Skeletal muscle satellite cell (primary cell): ENCODE data around the gene FBXO47.

Source experiments
- H3K27me3 ChIP-seq: 2 replicates; pipeline ENCODE4 v1.7.0; 2013; ENCODE audit warnings: low read length; ENCODE audit not compliant: control insufficient read depth, insufficient read depth
- H3K36me3 ChIP-seq: 2 replicates; pipeline ENCODE4 v1.7.0; 2013; ENCODE audit warnings: mild to moderate bottlenecking, control low read depth, low read length; ENCODE audit not compliant: insufficient read depth
- H3K4me1 ChIP-seq: 2 replicates; pipeline ENCODE4 v1.7.0; 2013; ENCODE audit warnings: low read length; ENCODE audit not compliant: control insufficient read depth, insufficient read depth
- H3K4me2 ChIP-seq: 2 replicates; pipeline ENCODE4 v1.7.0; 2013; ENCODE audit warnings: mild to moderate bottlenecking, low read length
- H3K4me3 ChIP-seq: 2 replicates; pipeline ENCODE4 v1.7.0; 2013; ENCODE audit warnings: low read length
- H3K9ac ChIP-seq: 2 replicates; pipeline ENCODE4 v1.7.0; 2013; ENCODE audit warnings: mild to moderate bottlenecking, low read depth, low read length, moderate library complexity
- H3K9me3 ChIP-seq: replicated peaks from 2 replicates; pipeline ENCODE4 v1.7.0; 2013; ENCODE audit warnings: mild to moderate bottlenecking, control low read depth, low read length

Gene FBXO47

GRCh38 chr17:38907930-38908675, 59.1 kb downstream of the FBXO47 start:
- peaks cover 53% of the 10 kb centered on the region for H3K4me1 ChIP-seq
- no peaks in the 10 kb centered on the region for H3K9me3 ChIP-seq
- no peak overlapping the region for H3K9ac ChIP-seq
- no peaks in the 10 kb centered on the region for H3K27me3 ChIP-seq
- H3K36me3 ChIP-seq = peaks cover 90% of the 10 kb centered on the region
- no peak overlapping the region for H3K4me3 ChIP-seq
- no peak overlapping the region for H3K4me2 ChIP-seq

- Histone ChIP-seq H3K9me3 (no peaks in the 10 kb centered on the region), H3K9ac (peak overlapping the region; percentile 18), H3K4me2 (peak overlapping the region; percentile 28), H3K4me3 (no peak overlapping the region), H3K4me1 (peaks cover 53% of the 10 kb centered on the region), H3K36me3 (peaks cover 85% of the 10 kb centered on the region), H3K27me3 (no peaks in the 10 kb centered on the region)
Measured at GRCh38 chr17:38906460-38907228, 60.6 kb downstream of the FBXO47 start.

- Histone ChIP-seq H3K4me2 (no peak overlapping the region), H3K9me3 (no peaks in the 10 kb centered on the region), H3K36me3 (peaks cover 80% of the 10 kb centered on the region), H3K4me3 (no peak overlapping the region), H3K27me3 (no peaks in the 10 kb centered on the region), H3K4me1 (peaks cover 61% of the 10 kb centered on the region), H3K9ac (no peak overlapping the region)
Measured at GRCh38 chr17:38905375-38905774, 61.8 kb downstream of the FBXO47 start.

- Histone ChIP-seq H3K9ac (no peak overlapping the region), H3K4me2 (no peak overlapping the region), H3K4me3 (no peak overlapping the region), H3K36me3 (peaks cover 75% of the 10 kb centered on the region), H3K27me3 (no peaks in the 10 kb centered on the region), H3K4me1 (peaks cover 61% of the 10 kb centered on the region), H3K9me3 (no peaks in the 10 kb centered on the region)
Measured at GRCh38 chr17:38904892-38905291, 62.3 kb downstream of the FBXO47 start.

- Histone ChIP-seq H3K4me2 (no peak overlapping the region), H3K36me3 (peaks cover 77% of the 10 kb centered on the region), H3K9me3 (no peaks in the 10 kb centered on the region), H3K9ac (no peak overlapping the region), H3K4me3 (no peak overlapping the region), H3K4me1 (peaks cover 71% of the 10 kb centered on the region), H3K27me3 (no peaks in the 10 kb centered on the region)
Measured at GRCh38 chr17:38903404-38903803, 63.8 kb downstream of the FBXO47 start.

GRCh38 chr17:38900978-38901656, 66.1 kb downstream of the FBXO47 start:
- peak overlapping the region; percentile 26 for H3K4me3 ChIP-seq
- peaks cover 74% of the 10 kb centered on the region for H3K4me1 ChIP-seq
- H3K9ac ChIP-seq = peak overlapping the region; percentile 55
- H3K36me3 ChIP-seq = peaks cover 71% of the 10 kb centered on the region
- H3K27me3 ChIP-seq = no peaks in the 10 kb centered on the region
- peak overlapping the region; percentile 58 for H3K4me2 ChIP-seq
- H3K9me3 ChIP-seq = no peaks in the 10 kb centered on the region

- Histone ChIP-seq H3K4me3 (no peak overlapping the region), H3K36me3 (peaks cover 64% of the 10 kb centered on the region), H3K9ac (peak overlapping the region; percentile 49), H3K27me3 (no peaks in the 10 kb centered on the region), H3K4me2 (peak overlapping the region; percentile 68), H3K4me1 (peaks cover 83% of the 10 kb centered on the region), H3K9me3 (no peaks in the 10 kb centered on the region)
Measured at GRCh38 chr17:38899421-38899820, 67.8 kb downstream of the FBXO47 start.

- peaks cover 88% of the 10 kb centered on the region for H3K4me1 ChIP-seq
- H3K4me2 ChIP-seq = peak overlapping the region; percentile 68
- peak overlapping the region; percentile 49 for H3K9ac ChIP-seq
- H3K4me3 ChIP-seq = peak overlapping the region; percentile 44
- H3K27me3 ChIP-seq = no peaks in the 10 kb centered on the region
- peaks cover 64% of the 10 kb centered on the region for H3K36me3 ChIP-seq
- H3K9me3 ChIP-seq = no peaks in the 10 kb centered on the region
Measured at GRCh38 chr17:38898812-38899348, 68.3 kb downstream of the FBXO47 start.

- no peaks in the 10 kb centered on the region for H3K27me3 ChIP-seq
- H3K9ac ChIP-seq = peak overlapping the region; percentile 49
- H3K4me3 ChIP-seq = peak overlapping the region; percentile 44
- peaks cover 63% of the 10 kb centered on the region for H3K36me3 ChIP-seq
- peak overlapping the region; percentile 68 for H3K4me2 ChIP-seq
- peaks cover 90% of the 10 kb centered on the region for H3K4me1 ChIP-seq
- H3K9me3 ChIP-seq = no peaks in the 10 kb centered on the region
Measured at GRCh38 chr17:38898291-38898679, 68.9 kb downstream of the FBXO47 start.

GRCh38 chr17:38897671-38898290, 69.4 kb downstream of the FBXO47 start:
- H3K9me3 ChIP-seq = no peaks in the 10 kb centered on the region
- peaks cover 63% of the 10 kb centered on the region for H3K36me3 ChIP-seq
- H3K4me2 ChIP-seq = peak overlapping the region; percentile 68
- no peaks in the 10 kb centered on the region for H3K27me3 ChIP-seq
- H3K4me3 ChIP-seq = peak overlapping the region; percentile 44
- H3K4me1 ChIP-seq = peaks cover 95% of the 10 kb centered on the region
- peak overlapping the region; percentile 49 for H3K9ac ChIP-seq

- Histone ChIP-seq H3K4me2 (peak overlapping the region; percentile 68), H3K36me3 (peaks cover 66% of the 10 kb centered on the region), H3K4me3 (peak overlapping the region; percentile 18), H3K9me3 (no peaks in the 10 kb centered on the region), H3K4me1 (peaks cover 98% of the 10 kb centered on the region), H3K9ac (peak overlapping the region; percentile 49), H3K27me3 (no peaks in the 10 kb centered on the region)
Measured at GRCh38 chr17:38897176-38897575, 70.0 kb downstream of the FBXO47 start.
